SIG-M5 (cell line): ENCODE measurements around the gene MAN1A2.

Source experiments
- DNase-seq: peaks from one replicate; lab custom pipeline; 2025; lab: John Stamatoyannopoulos, UW

Gene MAN1A2

GRCh38 chr1:117577191-117577885, 210.1 kb downstream of the MAN1A2 start:
- no peak for DNase-seq

- DNase-seq = no peak
Observed at GRCh38 chr1:117578466-117578865, 211.2 kb downstream of the MAN1A2 start.
